CD4-positive, alpha-beta T cell (primary cell): ENCODE measurements around the gene P2RY11. TPM values are rescaled to one million over a fixed set of nuclear protein-coding genes. Genes with fewer than 3 reads are reported as not detected.

Experiments used
- ATAC-seq: fragments of 200-7000 bp; cut with Tn5 transposase; one replicate; pipeline ENCODE4 v1.10.0; 2022; ENCODE audit warnings: mild to moderate bottlenecking; ENCODE audit not compliant: poor library complexity
- CTCF ChIA-PET: fragments of 350-600 bp; sonication (Branson Sonifier 250); formaldehyde crosslinking; loops from one replicate; lab custom pipeline; 2021; ENCODE audit warnings: antibody characterized with exemption, inconsistent platforms; lab: Charles Lee
- POLR2A ChIA-PET: fragments of 350-600 bp; sonication (Branson Sonifier 250); formaldehyde crosslinking; loops from one replicate; lab custom pipeline; 2021; ENCODE audit warnings: antibody characterized with exemption, inconsistent platforms; lab: Charles Lee
- DNase-seq, 14 experiments: peaks; one replicate each; pipeline ENCODE4 v3.0.0-alpha.2; 2013 to 2020; ENCODE audit warnings: mixed read lengths in 2 of 14
- H3K27ac ChIP-seq, 2 donors: one replicate each; pipeline versions ENCODE4 v1.5.1 to v1.7.0; 2013; ENCODE audit warnings: low read length in 2 of 2, low read depth in 1 of 2, mild to moderate bottlenecking in 1 of 2
- H3K27me3 ChIP-seq, 2 experiments: 1 replicate in 1 of 2; 2 replicates in 1 of 2; pipeline versions ENCODE4 v1.6.1 to v1.7.0; 2013; ENCODE audit warnings: low read length in 2 of 2, control low read depth in 1 of 2, mild to moderate bottlenecking in 1 of 2, moderate library complexity in 1 of 2; ENCODE audit not compliant: insufficient read depth in 2 of 2, control insufficient read depth in 1 of 2
- H3K36me3 ChIP-seq: one replicate; pipeline ENCODE4 v1.6.1; 2013; ENCODE audit warnings: low read length, control low read depth; ENCODE audit not compliant: insufficient read depth
- H3K4me1 ChIP-seq: one replicate; pipeline ENCODE4 v1.6.1; 2013; ENCODE audit warnings: low read length, control low read depth; ENCODE audit not compliant: insufficient read depth
- H3K4me3 ChIP-seq: one replicate; pipeline ENCODE4 v1.5.1; 2013; ENCODE audit warnings: mild to moderate bottlenecking, low read length, moderate library complexity
- H3K9me3 ChIP-seq, 2 experiments: 1 replicate in 1 of 2; 2 replicates in 1 of 2; pipeline versions ENCODE4 v1.6.1 to v1.7.0; 2013; ENCODE audit warnings: low read length in 2 of 2, mild to moderate bottlenecking in 2 of 2, control low read depth in 1 of 2, moderate library complexity in 1 of 2; ENCODE audit not compliant: control insufficient read depth in 1 of 2, insufficient read depth in 1 of 2
- H3K27ac Mint-ChIP-seq: one replicate; pipeline ENCODE4 v1.8.0; 2020; ENCODE audit warnings: mixed read lengths
- H3K27me3 Mint-ChIP-seq: one replicate; pipeline ENCODE4 v1.8.0; 2021; ENCODE audit warnings: mixed read lengths
- H3K36me3 Mint-ChIP-seq: one replicate; pipeline ENCODE4 v1.8.0; 2021; ENCODE audit warnings: low read depth, mixed read lengths
- H3K4me1 Mint-ChIP-seq: one replicate; pipeline ENCODE4 v1.8.0; 2021; ENCODE audit warnings: low read depth, mixed read lengths
- H3K4me3 Mint-ChIP-seq: one replicate; pipeline ENCODE4 v1.8.0; 2020; ENCODE audit warnings: mild to moderate bottlenecking, mixed read lengths
- H3K9me3 Mint-ChIP-seq: one replicate; pipeline ENCODE4 v1.8.0; 2020; ENCODE audit warnings: mixed read lengths
- CTCF ChIP-seq: fragments of 200-600 bp; IDR thresholded peaks from one replicate; pipeline ENCODE4 v1.8.0; 2022; ENCODE audit warnings: antibody characterized with exemption, mild to moderate bottlenecking
- intact Hi-C, 2 experiments: fragments of 100-400 bp; cut with DNase I in 1 of 2; cut with micrococcal nuclease in 1 of 2; formaldehyde crosslinking; loops; one replicate each; pipeline versions ENCODE4 v1.15.1 to v1.9.0; 2023 to 2025; cut with DNase I, micrococcal nuclease
- total RNA-seq, 174 experiments: library from RNA in 2 of 174; stranded (reverse) in 2 of 174; gene quantifications; one replicate each; pipeline ENCODE4 v1.2.3 and lab custom pipeline; 2021 to 2026

The P2RY11 gene
- total RNA-seq, 2 experiments from 2014 or later: 88.5 to 93.9 TPM

- ATAC-seq (peak; percentile 98), DNase-seq (peak; percentile 38 to 93 (median 58))
- ChIA-PET POLR2A (interaction anchor here (0.8 to 2.7 kb wide), 20 partner anchors 11 to 238 kb away, joined by 3 to 28 read pairs (median 6); partner anchors contain the start of genes ANGPTL6, DNMT1, MRPL4 and PPAN), CTCF (interaction anchor here (0.8 to 1.8 kb wide), 6 partner anchors 22 to 212 kb away, joined by 3 to 9 read pairs (median 4); no protein-coding TSS in a partner anchor)
- TF ChIP-seq CTCF: peak; percentile 32
- peaks cover 93% of the 10 kb centered on the region for H3K36me3 Mint-ChIP-seq
- intact Hi-C loops: loop anchor here (2.0 to 5.0 kb wide), 3 partner anchors 22 to 54 kb away; partner anchors contain the start of gene EIF3G (in 1 of the 2)
- H3K27me3 ChIP-seq: no peaks in the 10 kb centered on the region
- no peaks in the 10 kb centered on the region for H3K9me3 Mint-ChIP-seq
- H3K27me3 Mint-ChIP-seq: no peaks in the 10 kb centered on the region
- peak overlapping the region; percentile 76 for H3K4me3 Mint-ChIP-seq
- H3K27ac Mint-ChIP-seq: peak overlapping the region; percentile 95
- H3K36me3 ChIP-seq: peaks cover 88% of the 10 kb centered on the region
- no peaks in the 10 kb centered on the region for H3K9me3 ChIP-seq
- peaks cover 76% of the 10 kb centered on the region for H3K4me1 ChIP-seq
- H3K4me3 ChIP-seq: peak overlapping the region; percentile 36
- peak overlapping the region; percentile 86 to 90 for H3K27ac ChIP-seq
- peaks cover 36% of the 10 kb centered on the region for H3K4me1 Mint-ChIP-seq
Observed at GRCh38 chr19:10142701-10143375, 31.3 kb downstream of the P2RY11 start.

- Histone ChIP-seq H3K4me3 (no peak overlapping the region), H3K4me1 (peaks cover 70% of the 10 kb centered on the region), H3K36me3 (peaks cover 83% of the 10 kb centered on the region), H3K9me3 (no peaks in the 10 kb centered on the region), H3K27me3 (no peaks in the 10 kb centered on the region), H3K27ac (peak overlapping the region; percentile 86 to 90)
- peak overlapping the region; percentile 95 for H3K27ac Mint-ChIP-seq
- CTCF ChIA-PET: interaction anchor here (0.5 to 1.8 kb wide), 5 partner anchors 23 to 1011 kb away, joined by 3 to 9 read pairs (median 4); no protein-coding TSS in a partner anchor
- POLR2A ChIA-PET: interaction anchor here (1.4 to 2.7 kb wide), 10 partner anchors 12 to 237 kb away, joined by 3 to 28 read pairs (median 8); partner anchors contain the start of genes MRPL4, PPAN, SHFL and TYK2
- H3K36me3 Mint-ChIP-seq: peaks cover 92% of the 10 kb centered on the region
- H3K27me3 Mint-ChIP-seq: no peaks in the 10 kb centered on the region
- intact Hi-C loops: loop anchor here (2.0 to 5.0 kb wide), 3 partner anchors 23 to 54 kb away; partner anchors contain the start of gene EIF3G (in 1 of the 2)
- no peaks in the 10 kb centered on the region for H3K9me3 Mint-ChIP-seq
- H3K4me1 Mint-ChIP-seq: peaks cover 36% of the 10 kb centered on the region
- DNase-seq: peak in 5 of 14 experiments; percentile 12 to 63 (median 47)
- ATAC-seq: no peak
- peak overlapping the region; percentile 62 for H3K4me3 Mint-ChIP-seq
- no peak for TF ChIP-seq CTCF
Observed at GRCh38 chr19:10143681-10144080, 32.2 kb downstream of the P2RY11 start.

GRCh38 chr19:10144361-10144760, 32.9 kb downstream of the P2RY11 start:
- no peaks in the 10 kb centered on the region for H3K27me3 ChIP-seq
- CTCF ChIA-PET: no interaction called here
- Mint-ChIP-seq H3K27ac (peak overlapping the region; percentile 95), H3K4me1 (peaks cover 36% of the 10 kb centered on the region), H3K36me3 (peaks cover 89% of the 10 kb centered on the region), H3K27me3 (no peaks in the 10 kb centered on the region), H3K4me3 (peak overlapping the region; percentile 25), H3K9me3 (no peaks in the 10 kb centered on the region)
- peak overlapping the region; percentile 86 to 90 for H3K27ac ChIP-seq
- no peak for TF ChIP-seq CTCF
- no peak overlapping the region for H3K4me3 ChIP-seq
- POLR2A ChIA-PET: no interaction called here
- DNase-seq (peak in 4 of 14 experiments; percentile 16 to 41 (median 32)), ATAC-seq (no peak)
- H3K9me3 ChIP-seq: no peaks in the 10 kb centered on the region
- intact Hi-C loops: loop anchor here in 1 of 2 experiments (5.0 kb wide), 1 partner anchor 53 kb away; no protein-coding TSS in a partner anchor
- peaks cover 63% of the 10 kb centered on the region for H3K4me1 ChIP-seq
- H3K36me3 ChIP-seq: peaks cover 80% of the 10 kb centered on the region
